ENCODE results near the gene TIMM44. TPM values are rescaled to one million over a fixed set of nuclear protein-coding genes. Genes with fewer than 3 reads are reported as not detected.

Gene TIMM44
- total RNA-seq, 1 donor from 2014 or later, result 43.7 TPM

GRCh38 chr19:7917267-7918061 is 26.0 kb downstream of the TIMM44 start:
- no peak overlapping the region for H3K27ac Mint-ChIP-seq

GRCh38 chr19:7916955-7917266 is 26.6 kb downstream of the TIMM44 start:
- Histone ChIP-seq H3K4me2 (peak overlapping the region; percentile 99), H3K9ac (no peak overlapping the region), H2AFZ (replicated peaks) (peak overlapping the region; percentile 87), H3K27ac (no peak overlapping the region), H4K20me1 (ENCODE audit: low read depth) (peaks cover 33% of the 10 kb centered on the region), H3K9me3 (ENCODE audit: low read depth) (no peaks in the 10 kb centered on the region), H3K4me3 (peak overlapping the region; percentile 59), H3K36me3 (no peaks in the 10 kb centered on the region), H3K4me1 (peaks cover 15% of the 10 kb centered on the region), H3F3A (ENCODE audit: low read depth) (peaks cover 45% of the 10 kb centered on the region), H3K79me2 (ENCODE audit: low read depth) (no peaks in the 10 kb centered on the region), H3K27me3 (peaks cover 64% of the 10 kb centered on the region)
- Mint-ChIP-seq H3K4me1 (peaks cover 26% of the 10 kb centered on the region), H3K36me3 (peaks cover 8% of the 10 kb centered on the region), H3K27me3 (ENCODE audit: insufficient read depth, low read depth) (peaks cover 41% of the 10 kb centered on the region), H3K9me3 (no peaks in the 10 kb centered on the region), H3K27ac (peak overlapping the region; percentile 74), H3K4me3 (peak overlapping the region; percentile 81)
- no peak for DNase-seq (ENCODE audit: low spot score)
- TF ChIP-seq EZH2phosphoT487 (IDR thresholded peaks at IDR 0.05), result peak; percentile 74
- no peak for TF ChIP-seq CTCF (IDR thresholded peaks at IDR 0.05)
- peak; percentile 88 for TF ChIP-seq EZH2 (IDR thresholded peaks at IDR 0.05)

More at GRCh38 chr19:7917267-7918061, 26.0 kb downstream of the TIMM44 start:
- DNase-seq (ENCODE audit: low spot score), result peak; percentile 86
- Mint-ChIP-seq H3K9me3 (no peaks in the 10 kb centered on the region), H3K27me3 (ENCODE audit: insufficient read depth, low read depth) (peaks cover 41% of the 10 kb centered on the region), H3K4me1 (peaks cover 30% of the 10 kb centered on the region), H3K36me3 (peaks cover 6% of the 10 kb centered on the region), H3K4me3 (peak overlapping the region; percentile 81)
- peaks cover 15% of the 10 kb centered on the region for H3K4me1 ChIP-seq
- H2AFZ ChIP-seq (replicated peaks), result no peak overlapping the region
- peaks cover 46% of the 10 kb centered on the region for H3F3A ChIP-seq (ENCODE audit: low read depth)
- H3K4me3 ChIP-seq, result peak overlapping the region; percentile 59
- no peaks in the 10 kb centered on the region for H3K79me2 ChIP-seq (ENCODE audit: low read depth)
- TF ChIP-seq CTCF (IDR thresholded peaks at IDR 0.05) (peak; percentile 70), EZH2phosphoT487 (IDR thresholded peaks at IDR 0.05) (peak; percentile 87), EZH2 (IDR thresholded peaks at IDR 0.05) (peak; percentile 72)
- H3K4me2 ChIP-seq, result peak overlapping the region; percentile 99
- H3K9me3 ChIP-seq (ENCODE audit: low read depth), result no peaks in the 10 kb centered on the region
- no peak overlapping the region for H3K9ac ChIP-seq
- H4K20me1 ChIP-seq (ENCODE audit: low read depth), result peaks cover 35% of the 10 kb centered on the region
- no peak overlapping the region for H3K27ac ChIP-seq
- H3K27me3 ChIP-seq, result peaks cover 64% of the 10 kb centered on the region
- no peaks in the 10 kb centered on the region for H3K36me3 ChIP-seq

- H3K36me3 ChIP-seq, result no peaks in the 10 kb centered on the region
- H4K20me1 ChIP-seq (ENCODE audit: low read depth), result peaks cover 32% of the 10 kb centered on the region
- H2AFZ ChIP-seq (replicated peaks), result peak overlapping the region; percentile 87
- no peak overlapping the region for H3K9ac ChIP-seq
- peaks cover 21% of the 10 kb centered on the region for H3K4me1 Mint-ChIP-seq
- peaks cover 64% of the 10 kb centered on the region for H3K27me3 ChIP-seq
- peaks cover 39% of the 10 kb centered on the region for H3F3A ChIP-seq (ENCODE audit: low read depth)
- peaks cover 40% of the 10 kb centered on the region for H3K27me3 Mint-ChIP-seq (ENCODE audit: insufficient read depth, low read depth)
- H3K4me2 ChIP-seq, result peak overlapping the region; percentile 99
- peaks cover 12% of the 10 kb centered on the region for H3K4me1 ChIP-seq
- peak overlapping the region; percentile 46 for H3K4me3 Mint-ChIP-seq
- TF ChIP-seq EZH2phosphoT487 (IDR thresholded peaks at IDR 0.05) (peak; percentile 79), EZH2 (IDR thresholded peaks at IDR 0.05) (peak; percentile 88), CTCF (IDR thresholded peaks at IDR 0.05) (peak; percentile 25)
- H3K36me3 Mint-ChIP-seq, result peaks cover 10% of the 10 kb centered on the region
- no peaks in the 10 kb centered on the region for H3K9me3 ChIP-seq (ENCODE audit: low read depth)
- DNase-seq (ENCODE audit: low spot score), result peak; percentile 74
- H3K27ac Mint-ChIP-seq, result no peak overlapping the region
- H3K4me3 ChIP-seq, result peak overlapping the region; percentile 59
- H3K79me2 ChIP-seq (ENCODE audit: low read depth), result no peaks in the 10 kb centered on the region
- no peak overlapping the region for H3K27ac ChIP-seq
- no peaks in the 10 kb centered on the region for H3K9me3 Mint-ChIP-seq
Measured at GRCh38 chr19:7916103-7916954, 27.1 kb downstream of the TIMM44 start.
